GM10266 (cell line): ENCODE measurements around the gene HAGH.

Experiments
- DNase-seq: peaks from one replicate; pipeline ENCODE4 v3.0.0; 2012; ENCODE audit errors: extremely low spot score
- TF ChIP-seq, protein P1 (sequence below): IDR thresholded peaks from 2 replicates; pipeline ENCODE4 v1.5.1; 2012; ENCODE audit warnings: mild to moderate bottlenecking, low read depth; ENCODE audit not compliant: control insufficient read depth, insufficient read depth; ENCODE audit errors: missing control alignments

The HAGH gene

DNA sequence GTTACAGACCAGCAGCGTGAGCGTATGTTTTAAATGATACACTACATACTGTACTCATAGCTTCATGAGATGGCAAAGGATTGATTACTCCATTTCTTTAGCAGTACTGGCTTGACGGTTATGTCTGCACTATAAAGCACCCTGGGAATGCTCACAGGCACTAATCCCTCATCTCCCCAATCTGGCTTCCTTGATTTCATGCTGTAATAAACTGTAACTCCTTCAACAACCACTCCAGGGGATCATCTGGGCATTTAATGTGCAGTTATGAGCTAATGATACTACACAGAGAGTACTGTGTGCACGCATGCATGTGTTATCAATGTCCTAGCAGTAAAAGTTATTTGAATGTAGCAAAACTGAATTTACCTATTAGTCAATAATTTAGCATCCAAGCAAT, 25.2 kb upstream of the HAGH start:
- DNase-seq: no peak
- TF ChIP-seq, protein P1, sequence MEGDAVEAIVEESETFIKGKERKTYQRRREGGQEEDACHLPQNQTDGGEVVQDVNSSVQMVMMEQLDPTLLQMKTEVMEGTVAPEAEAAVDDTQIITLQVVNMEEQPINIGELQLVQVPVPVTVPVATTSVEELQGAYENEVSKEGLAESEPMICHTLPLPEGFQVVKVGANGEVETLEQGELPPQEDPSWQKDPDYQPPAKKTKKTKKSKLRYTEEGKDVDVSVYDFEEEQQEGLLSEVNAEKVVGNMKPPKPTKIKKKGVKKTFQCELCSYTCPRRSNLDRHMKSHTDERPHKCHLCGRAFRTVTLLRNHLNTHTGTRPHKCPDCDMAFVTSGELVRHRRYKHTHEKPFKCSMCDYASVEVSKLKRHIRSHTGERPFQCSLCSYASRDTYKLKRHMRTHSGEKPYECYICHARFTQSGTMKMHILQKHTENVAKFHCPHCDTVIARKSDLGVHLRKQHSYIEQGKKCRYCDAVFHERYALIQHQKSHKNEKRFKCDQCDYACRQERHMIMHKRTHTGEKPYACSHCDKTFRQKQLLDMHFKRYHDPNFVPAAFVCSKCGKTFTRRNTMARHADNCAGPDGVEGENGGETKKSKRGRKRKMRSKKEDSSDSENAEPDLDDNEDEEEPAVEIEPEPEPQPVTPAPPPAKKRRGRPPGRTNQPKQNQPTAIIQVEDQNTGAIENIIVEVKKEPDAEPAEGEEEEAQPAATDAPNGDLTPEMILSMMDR: no peak

DNA sequence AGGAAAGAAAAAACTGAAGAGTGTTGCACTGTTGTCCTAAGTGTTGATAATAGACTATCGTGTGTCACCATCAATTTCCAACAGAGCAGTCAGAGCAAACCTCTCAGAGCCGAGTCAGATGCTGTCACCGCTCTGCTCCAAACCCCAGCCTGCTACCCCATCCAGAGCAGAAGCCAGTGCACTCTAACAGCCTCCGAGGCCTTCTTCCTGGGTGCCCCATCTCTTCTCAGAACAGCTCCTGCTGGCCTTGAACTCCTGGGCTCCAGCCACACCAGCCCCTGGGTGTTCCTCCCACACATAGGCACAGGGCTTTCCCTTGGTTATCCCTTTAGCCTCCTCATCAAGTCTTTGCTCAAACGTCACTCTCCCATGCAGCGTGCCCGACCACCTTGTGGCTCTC, 24.4 kb upstream of the HAGH start:
- TF ChIP-seq, protein P1: no peak

DNA sequence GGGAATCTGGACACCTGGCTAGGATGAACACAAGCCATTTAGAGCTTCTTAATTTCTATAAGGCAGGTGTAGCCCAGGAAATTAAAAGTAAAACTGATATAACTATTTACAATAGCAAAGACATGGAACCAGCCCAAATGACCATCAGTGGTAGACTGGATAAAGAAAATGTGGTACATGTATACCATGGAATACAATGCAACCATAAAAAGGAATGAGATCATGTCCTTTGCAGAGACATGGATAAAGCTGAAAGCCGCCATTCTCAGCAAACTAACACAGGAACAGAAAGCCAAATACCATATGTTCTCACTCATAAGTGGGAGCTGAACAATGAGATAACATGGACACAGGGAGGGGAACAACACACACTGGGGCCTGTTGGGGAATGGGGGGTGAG, 19.8 kb upstream of the HAGH start:
- TF ChIP-seq, protein P1: no peak

More for the DNA sequence above, 24.4 kb upstream of the HAGH start:
- no peak for DNase-seq

DNA sequence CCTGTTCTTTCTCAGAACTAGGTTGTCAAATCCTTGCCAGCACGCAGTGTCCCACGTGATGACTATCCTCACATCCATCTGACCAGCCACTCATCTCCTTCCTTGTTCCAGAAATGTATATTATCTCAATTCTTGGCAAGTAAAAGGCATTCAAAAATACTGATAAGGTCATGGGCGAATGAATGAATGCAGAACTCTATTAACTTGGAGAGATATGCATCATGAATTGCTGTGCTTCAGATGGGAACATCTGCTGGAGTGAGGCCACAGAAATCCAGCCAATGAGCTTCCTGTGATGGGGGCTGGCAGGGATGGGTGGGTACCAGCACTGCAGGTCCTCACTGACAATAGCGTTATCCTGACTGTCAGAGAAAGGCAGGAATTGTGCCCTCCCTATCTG, 19.4 kb upstream of the HAGH start:
- DNase-seq: no peak
- TF ChIP-seq, protein P1: no peak

More for the DNA sequence above, 19.8 kb upstream of the HAGH start:
- DNase-seq: no peak

DNA sequence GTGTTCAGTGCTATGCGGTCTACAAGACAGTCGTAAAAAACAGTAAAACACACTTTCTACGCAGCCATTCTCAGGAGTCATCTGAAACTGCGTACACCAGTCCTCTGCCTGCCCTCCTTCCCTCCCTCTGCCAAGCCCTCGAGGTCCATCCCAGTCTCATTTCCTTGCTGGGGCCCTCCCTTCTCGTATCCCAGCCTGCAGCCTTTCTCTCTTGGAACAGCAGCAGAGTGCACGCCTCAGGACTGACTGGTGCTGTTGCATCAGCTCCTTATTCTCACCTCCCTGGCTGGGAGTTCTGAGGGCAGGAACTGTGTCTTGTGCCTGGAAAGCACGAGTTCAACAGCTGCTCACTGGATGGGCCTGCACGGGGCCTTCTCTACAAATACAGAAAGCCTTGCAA, 12.9 kb upstream of the HAGH start:
- TF ChIP-seq, protein P1: no peak
- DNase-seq: no peak

DNA sequence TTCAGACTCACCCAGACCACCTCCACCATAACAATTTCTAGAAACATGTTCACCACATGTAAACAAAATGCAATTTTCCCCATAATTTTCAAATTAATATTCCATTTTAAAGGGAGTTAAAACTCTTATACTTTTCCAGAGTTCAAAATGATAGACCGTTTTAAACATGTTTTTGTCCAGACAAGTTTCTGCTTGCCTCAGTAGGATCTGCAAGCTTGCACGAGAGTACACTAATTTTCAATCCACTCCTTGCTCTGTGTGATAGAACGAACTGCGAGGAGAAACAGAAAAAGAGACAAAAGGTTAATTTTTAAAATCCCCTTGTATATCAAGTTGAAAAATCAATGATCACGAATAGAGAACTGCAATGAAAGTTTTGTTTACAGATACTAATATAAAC, 7.5 kb upstream of the HAGH start:
- TF ChIP-seq, protein P1: no peak

DNA sequence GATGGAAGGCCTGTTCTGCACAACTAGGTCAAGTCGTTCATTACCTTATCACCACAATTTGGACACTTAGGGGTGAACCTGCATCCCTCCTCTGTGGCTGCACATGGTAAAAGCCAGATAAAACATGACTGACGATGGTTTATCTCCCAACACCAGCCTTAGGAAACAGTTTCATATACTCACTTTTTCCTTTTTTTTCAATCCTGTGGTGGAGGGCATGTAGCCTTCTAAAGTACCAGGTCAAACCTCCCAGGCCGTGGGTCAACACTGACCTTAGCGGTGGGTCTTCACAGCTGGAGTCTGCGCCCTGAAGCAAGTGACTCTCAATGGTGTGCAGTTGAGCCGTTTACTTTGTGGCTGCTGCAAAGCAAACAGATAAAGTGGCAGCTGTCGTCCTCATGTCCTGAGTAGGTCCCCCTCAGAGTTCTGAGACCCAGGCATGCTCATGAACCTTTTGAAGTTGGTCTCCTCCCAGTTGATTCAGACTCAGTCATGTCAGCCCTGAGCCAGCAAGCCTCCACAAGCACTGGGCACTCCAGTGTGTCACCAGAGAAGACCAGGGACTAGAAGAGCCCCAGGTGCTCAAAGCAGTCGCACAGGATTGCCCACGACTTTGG, 6.3 kb upstream of the HAGH start:
- TF ChIP-seq, protein P1: no peak
- DNase-seq: no peak

More for the DNA sequence above, 7.5 kb upstream of the HAGH start:
- no peak for DNase-seq
